ENCODE measurements around the gene WDR87.

- no peak for TF ChIP-seq CTCF (IDR thresholded peaks at IDR 0.05; ENCODE audit: insufficient read depth, low read length)
- TF ChIP-seq POLR2AphosphoS5 (IDR thresholded peaks at IDR 0.05; ENCODE audit: low read depth) = no peak
- TF ChIP-seq SPI1 (IDR thresholded peaks at IDR 0.05; ENCODE audit: borderline replicate concordance, low read depth) = no peak
Observed at GRCh38 chr19:37899966-37900365, 6.4 kb downstream of the WDR87 start.

Data from HL-60 (cell line).